Measurements from ENCODE around the gene MCRS1. TPM values are rescaled to one million over a fixed set of nuclear protein-coding genes. Genes with fewer than 3 reads are reported as not detected.

Gene MCRS1
- total and polyA plus RNA-seq, 8 donors = 40.5 to 65.2 (median 52.3) TPM

DNA sequence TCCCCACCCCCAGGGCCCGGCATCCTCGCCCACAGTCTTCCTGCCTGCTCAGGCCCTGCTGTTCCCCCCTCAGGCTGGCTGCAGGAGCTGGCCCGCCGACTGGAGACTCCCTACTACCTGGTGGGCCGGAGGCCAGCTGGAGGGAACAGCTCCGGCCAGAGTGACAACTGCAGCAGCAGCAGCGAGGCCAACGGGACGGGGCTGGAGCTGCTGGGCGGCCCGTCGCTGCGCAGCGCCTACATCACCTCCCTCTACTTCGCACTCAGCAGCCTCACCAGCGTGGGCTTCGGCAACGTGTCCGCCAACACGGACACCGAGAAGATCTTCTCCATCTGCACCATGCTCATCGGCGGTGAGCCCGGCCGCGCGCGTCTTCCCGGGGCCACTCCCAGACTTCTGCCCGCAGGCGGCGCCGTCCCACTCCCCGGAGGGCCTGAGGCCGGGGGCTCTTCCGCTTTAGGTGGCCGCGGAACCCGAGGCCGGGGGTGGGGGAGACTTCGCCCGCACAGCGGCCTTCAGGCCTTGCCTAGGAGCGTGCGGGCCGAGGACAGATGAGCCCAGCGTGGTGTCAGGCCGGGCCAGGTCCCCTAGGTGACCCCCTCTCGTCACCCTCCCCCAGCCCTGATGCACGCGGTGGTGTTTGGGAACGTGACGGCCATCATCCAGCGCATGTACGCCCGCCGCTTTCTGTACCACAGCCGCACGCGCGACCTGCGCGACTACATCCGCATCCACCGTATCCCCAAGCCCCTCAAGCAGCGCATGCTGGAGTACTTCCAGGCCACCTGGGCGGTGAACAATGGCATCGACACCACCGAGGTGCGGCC lies 18.9 kb downstream of the MCRS1 start:
- peak; percentile 54 for ATAC-seq
- Histone ChIP-seq H3K27me3 (peaks cover 17 to 86% of the 10 kb centered on the region in 2 donors), H3K9me3 (no peaks in the 10 kb centered on the region), H3K36me3 (no peaks in the 10 kb centered on the region), H3K4me1 (peaks cover 8 to 15% of the 10 kb centered on the region in 2 donors), H3K4me3 (peak overlapping the region; percentile 3 to 10), H3K27ac (no peak overlapping the region)
- intact Hi-C loops (cut with DNase I) = no loop called here
- DNase-seq = peak in 3 of 4 donors; percentile 49 to 85 (median 62)
- peak in 1 of 2 donors; percentile 22 for TF ChIP-seq CTCF (IDR thresholded peaks at IDR 0.05)

GRCh38 chr12:49548481-49548821 lies 19.5 kb downstream of the MCRS1 start:
- no peaks in the 10 kb centered on the region for H3K36me3 ChIP-seq
- no peak for ATAC-seq
- H3K4me3 ChIP-seq = peak overlapping the region in 1 of 2 donors; percentile 3
- H3K27me3 ChIP-seq = peaks cover 17 to 92% of the 10 kb centered on the region in 2 donors
- H3K9me3 ChIP-seq = no peaks in the 10 kb centered on the region
- peak in 1 of 4 donors; percentile 28 for DNase-seq
- no peak for TF ChIP-seq CTCF (IDR thresholded peaks at IDR 0.05)
- no peak overlapping the region for H3K27ac ChIP-seq
- intact Hi-C loops (cut with DNase I) = no loop called here
- peaks cover 8 to 15% of the 10 kb centered on the region in 2 donors for H3K4me1 ChIP-seq

- Histone ChIP-seq H3K9me3 (no peaks in the 10 kb centered on the region), H3K4me1 (peaks cover 8 to 15% of the 10 kb centered on the region in 2 donors), H3K27ac (no peak overlapping the region), H3K36me3 (no peaks in the 10 kb centered on the region), H3K4me3 (no peak overlapping the region), H3K27me3 (peaks cover 17 to 92% of the 10 kb centered on the region in 2 donors)
- intact Hi-C loops (cut with DNase I) = no loop called here
- TF ChIP-seq CTCF (IDR thresholded peaks at IDR 0.05) = no peak
- DNase-seq (peak in 1 of 4 donors; percentile 30), ATAC-seq (no peak)
Observed at GRCh38 chr12:49547090-49547690, 20.8 kb downstream of the MCRS1 start.

GRCh38 chr12:49546481-49546880 lies 21.5 kb downstream of the MCRS1 start:
- H3K27me3 ChIP-seq = peaks cover 17 to 84% of the 10 kb centered on the region in 2 donors
- TF ChIP-seq CTCF (IDR thresholded peaks at IDR 0.05) = no peak

GRCh38 chr12:49545815-49546214 lies 22.1 kb downstream of the MCRS1 start:
- Histone ChIP-seq H3K27me3 (peaks cover 17 to 81% of the 10 kb centered on the region in 2 donors), H3K4me3 (no peak overlapping the region), H3K27ac (no peak overlapping the region), H3K9me3 (no peaks in the 10 kb centered on the region), H3K4me1 (peaks cover 8 to 15% of the 10 kb centered on the region in 2 donors), H3K36me3 (no peaks in the 10 kb centered on the region)
- DNase-seq (no peak), ATAC-seq (no peak)
- TF ChIP-seq CTCF (IDR thresholded peaks at IDR 0.05) = no peak
- intact Hi-C loops (cut with DNase I) = no loop called here

More at GRCh38 chr12:49546481-49546880, 21.5 kb downstream of the MCRS1 start:
- ATAC-seq (no peak), DNase-seq (peak in 1 of 4 donors; percentile 54)
- peaks cover 8 to 15% of the 10 kb centered on the region in 2 donors for H3K4me1 ChIP-seq
- H3K36me3 ChIP-seq = no peaks in the 10 kb centered on the region
- H3K9me3 ChIP-seq = no peaks in the 10 kb centered on the region
- H3K27ac ChIP-seq = no peak overlapping the region
- H3K4me3 ChIP-seq = no peak overlapping the region
- intact Hi-C loops (cut with DNase I) = no loop called here

All from left lung (tissue), 10 donors.